ENCODE measurements around the gene ARMH3. TPM values are rescaled to one million over a fixed set of nuclear protein-coding genes. Genes with fewer than 3 reads are reported as not detected.

ARMH3 gene
- total and polyA plus RNA-seq, 10 of the 15 experiments (the other 5 are each of a cell fraction or from before 2014, with no cell fraction given): 13.0 to 33.0 (median 16.4) TPM

DNA sequence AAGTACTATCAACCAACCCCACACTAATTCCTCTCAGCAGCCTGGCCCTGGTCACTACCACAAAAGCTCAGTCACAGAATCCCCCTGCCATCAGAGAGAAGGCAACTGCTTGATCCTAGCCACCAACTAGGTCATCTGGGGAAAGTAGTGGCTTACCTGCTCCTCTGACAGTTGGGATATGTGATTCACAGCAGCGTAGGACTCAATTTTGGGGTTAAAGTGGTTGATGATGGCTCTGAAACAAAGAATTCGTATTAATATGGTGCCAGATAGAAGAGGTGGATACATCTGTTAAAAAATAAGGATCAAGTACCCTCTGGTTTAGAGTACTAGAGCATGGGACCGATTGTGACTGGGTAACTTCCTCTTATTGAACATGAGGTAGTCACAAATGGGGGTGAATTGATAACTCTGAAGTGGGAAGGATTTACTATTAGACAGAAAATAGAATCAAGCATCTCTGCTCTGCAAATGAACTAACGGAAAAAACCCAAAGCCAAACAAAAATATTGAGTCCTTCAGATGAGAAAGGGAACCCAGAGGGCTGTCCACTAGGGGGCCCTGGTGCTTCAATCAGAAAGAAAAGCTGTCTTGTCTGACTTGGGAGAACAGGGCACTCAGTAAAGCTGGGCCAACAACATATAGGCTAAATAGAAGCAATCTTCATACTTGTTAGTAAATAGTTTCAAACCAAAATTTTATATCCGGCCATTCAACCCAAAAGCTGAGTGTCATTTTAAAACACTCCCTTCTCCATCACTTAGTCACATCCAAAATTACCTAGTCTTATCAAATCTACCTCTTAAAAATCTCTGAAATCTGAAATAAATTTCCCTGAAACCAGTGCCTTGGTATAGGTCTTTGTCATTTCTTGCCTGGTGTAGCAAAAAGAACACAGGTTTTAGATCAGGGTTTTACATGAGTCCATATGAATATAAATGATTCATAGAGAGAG lies 166.4 kb downstream of the ARMH3 start (continued):
- TF ChIP-seq CUX1 (IDR thresholded peaks at IDR 0.05; ENCODE audit: insufficient replicate concordance, low read depth, low read length) (peak; percentile 46), CBFB (IDR thresholded peaks at IDR 0.05; ENCODE audit: low read depth) (no peak), ESRRA (IDR thresholded peaks at IDR 0.05; ENCODE audit: low read length) (no peak), SIX5 (IDR thresholded peaks at IDR 0.05; ENCODE audit: low read depth, low read length, severe bottlenecking) (no peak), EP300 (IDR thresholded peaks at IDR 0.05; ENCODE audit: borderline replicate concordance in 1 of 2, control insufficient read depth in 1 of 2, low read depth in 2 of 2, low read length in 2 of 2) (no peak), ZNF592 (IDR thresholded peaks at IDR 0.05) (peak; percentile 53; the same call in 1 of the 2 replicates), RB1 (IDR thresholded peaks at IDR 0.05; ENCODE audit: borderline replicate concordance) (no peak), STAT1 (conservative IDR thresholded peaks at IDR 0.05) (no peak), FOS (IDR thresholded peaks at IDR 0.05; ENCODE audit: borderline replicate concordance, extremely low read depth, insufficient read length) (no peak), RAD21 (IDR thresholded peaks at IDR 0.05; ENCODE audit: insufficient read depth, low read depth, low read length) (peak; percentile 98), NRF1 (conservative IDR thresholded peaks at IDR 0.05; ENCODE audit: low read depth, low read length) (no peak), NR2F1 (conservative IDR thresholded peaks at IDR 0.05) (no peak), RELA (IDR thresholded peaks at IDR 0.05; ENCODE audit: borderline replicate concordance, partially characterized antibody) (no peak), CEBPB (IDR thresholded peaks at IDR 0.05; ENCODE audit: borderline replicate concordance in 1 of 2, low read depth in 2 of 2, low read length in 2 of 2) (no peak)
- TF ChIP-seq, protein P1, sequence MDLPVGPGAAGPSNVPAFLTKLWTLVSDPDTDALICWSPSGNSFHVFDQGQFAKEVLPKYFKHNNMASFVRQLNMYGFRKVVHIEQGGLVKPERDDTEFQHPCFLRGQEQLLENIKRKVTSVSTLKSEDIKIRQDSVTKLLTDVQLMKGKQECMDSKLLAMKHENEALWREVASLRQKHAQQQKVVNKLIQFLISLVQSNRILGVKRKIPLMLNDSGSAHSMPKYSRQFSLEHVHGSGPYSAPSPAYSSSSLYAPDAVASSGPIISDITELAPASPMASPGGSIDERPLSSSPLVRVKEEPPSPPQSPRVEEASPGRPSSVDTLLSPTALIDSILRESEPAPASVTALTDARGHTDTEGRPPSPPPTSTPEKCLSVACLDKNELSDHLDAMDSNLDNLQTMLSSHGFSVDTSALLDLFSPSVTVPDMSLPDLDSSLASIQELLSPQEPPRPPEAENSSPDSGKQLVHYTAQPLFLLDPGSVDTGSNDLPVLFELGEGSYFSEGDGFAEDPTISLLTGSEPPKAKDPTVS (IDR thresholded peaks at IDR 0.05; ENCODE audit: low read depth, low read length): no peak
- TF ChIP-seq, protein P2, sequence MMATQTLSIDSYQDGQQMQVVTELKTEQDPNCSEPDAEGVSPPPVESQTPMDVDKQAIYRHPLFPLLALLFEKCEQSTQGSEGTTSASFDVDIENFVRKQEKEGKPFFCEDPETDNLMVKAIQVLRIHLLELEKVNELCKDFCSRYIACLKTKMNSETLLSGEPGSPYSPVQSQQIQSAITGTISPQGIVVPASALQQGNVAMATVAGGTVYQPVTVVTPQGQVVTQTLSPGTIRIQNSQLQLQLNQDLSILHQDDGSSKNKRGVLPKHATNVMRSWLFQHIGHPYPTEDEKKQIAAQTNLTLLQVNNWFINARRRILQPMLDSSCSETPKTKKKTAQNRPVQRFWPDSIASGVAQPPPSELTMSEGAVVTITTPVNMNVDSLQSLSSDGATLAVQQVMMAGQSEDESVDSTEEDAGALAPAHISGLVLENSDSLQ (IDR thresholded peaks at IDR 0.05): no peak
